IMR-90 (cell line): ENCODE measurements around the gene PARG. TPM values are rescaled to one million over a fixed set of nuclear protein-coding genes. Genes with fewer than 3 reads are reported as not detected.
"Not testable (repeated sequence)": the region's sequence is repeated elsewhere in the genome, so short reads cannot be mapped to it uniquely, and the experiment has no call there.

ENCODE experiments used
- ATAC-seq: fragments of 200-7000 bp; cut with Tn5 transposase; 2 replicates; pipeline ENCODE4 v1.9.1; 2020; ENCODE audit warnings: low read depth, mild to moderate bottlenecking, moderate library complexity
- BruUV-seq: library from RNA; stranded (reverse); fragments of 400-500 nt; replicated peaks from 2 replicates; lab custom pipeline; 2021; lab: Mats Ljungman, UMichigan
- CTCF ChIA-PET: fragments of 300-600 bp; formaldehyde crosslinking; extraction: SDS; loops from one replicate; lab custom pipeline; 2021; ENCODE audit warnings: antibody characterized with exemption; lab: Yijun Ruan, JAX
- POLR2A ChIA-PET: fragments of 300-600 bp; sonication (Branson Sonifier 250); formaldehyde crosslinking; loops from one replicate; lab custom pipeline; 2022; ENCODE audit warnings: antibody characterized with exemption; ENCODE audit not compliant: unreplicated experiment; lab: Charles Lee
- DNase-seq: peaks from one replicate; pipeline ENCODE4 v3.0.0; 2013
- H2AFZ ChIP-seq: replicated peaks from 2 replicates; pipeline ENCODE3; 2013; ENCODE audit warnings: low read length, mild to moderate bottlenecking; ENCODE audit not compliant: poor library complexity
- H2AK5ac ChIP-seq: 2 replicates; pipeline ENCODE4 v1.6.1; 2013; ENCODE audit warnings: low read depth, low read length, inconsistent platforms
- H2AK9ac ChIP-seq: replicated peaks from 2 replicates; pipeline ENCODE3; 2013; ENCODE audit warnings: mild to moderate bottlenecking, low read depth, low read length, moderate library complexity; ENCODE audit not compliant: poor library complexity
- H2BK120ac ChIP-seq: 2 replicates; pipeline ENCODE4 v1.6.1; 2013; ENCODE audit warnings: low read depth, low read length, inconsistent platforms
- H2BK15ac ChIP-seq: 3 replicates; pipeline ENCODE4 v1.6.1; 2013; ENCODE audit warnings: low read depth, low read length, inconsistent platforms
- H2BK20ac ChIP-seq: 2 replicates; pipeline ENCODE4 v1.6.1; 2013; ENCODE audit warnings: low read depth, mild to moderate bottlenecking, inconsistent platforms, low read length, moderate library complexity
- H2BK5ac ChIP-seq: 2 replicates; pipeline ENCODE4 v1.6.1; 2013; ENCODE audit warnings: mild to moderate bottlenecking, low read depth, low read length, inconsistent platforms; ENCODE audit not compliant: poor library complexity, severe bottlenecking
- H3K14ac ChIP-seq: replicated peaks from 2 replicates; pipeline ENCODE4 v1.6.1; 2013; ENCODE audit warnings: low read depth, low read length, inconsistent platforms
- H3K18ac ChIP-seq: 2 replicates; pipeline ENCODE4 v1.6.1; 2013; ENCODE audit warnings: low read depth, low read length, control low read depth
- H3K23ac ChIP-seq: 2 replicates; pipeline ENCODE4 v1.6.1; 2013; ENCODE audit warnings: low read depth, low read length, inconsistent platforms
- H3K27ac ChIP-seq: 2 replicates; pipeline ENCODE4 v1.5.1; 2013; ENCODE audit warnings: mild to moderate bottlenecking, control low read depth, low read length; ENCODE audit not compliant: insufficient read depth
- H3K27me3 ChIP-seq: 2 replicates; pipeline ENCODE4 v1.6.1; 2013; ENCODE audit warnings: low read length; ENCODE audit not compliant: control insufficient read depth, insufficient read depth
- H3K36me3 ChIP-seq: 2 replicates; pipeline ENCODE4 v1.6.1; 2013; ENCODE audit warnings: low read length, mixed read lengths; ENCODE audit not compliant: control insufficient read depth, insufficient read depth
- H3K4ac ChIP-seq: 2 replicates; pipeline ENCODE4 v1.6.1; 2013; ENCODE audit warnings: low read depth, low read length, inconsistent platforms
- H3K4me1 ChIP-seq: 2 replicates; pipeline ENCODE4 v1.6.1; 2013; ENCODE audit warnings: low read length, mixed read lengths; ENCODE audit not compliant: control insufficient read depth, insufficient read depth
- H3K4me2 ChIP-seq: 2 replicates; pipeline ENCODE4 v1.6.1; 2013; ENCODE audit warnings: low read depth, mild to moderate bottlenecking, control low read depth, low read length, moderate library complexity
- H3K4me3 ChIP-seq: 2 replicates; pipeline ENCODE4 v1.5.1; 2013; ENCODE audit warnings: low read depth, mild to moderate bottlenecking, control low read depth, low read length, moderate library complexity; ENCODE audit not compliant: insufficient read depth
- H3K56ac ChIP-seq: 2 replicates; pipeline ENCODE4 v1.6.1; 2013; ENCODE audit warnings: low read length, inconsistent platforms; ENCODE audit not compliant: insufficient read depth; ENCODE audit errors: extremely low read depth
- H3K79me1 ChIP-seq, 2 experiments: 2 replicates each; pipeline ENCODE4 v1.6.1; 2013; ENCODE audit warnings: low read length in 2 of 2, inconsistent platforms in 1 of 2, low read depth in 1 of 2
- H3K9ac ChIP-seq: 2 replicates; pipeline ENCODE4 v1.6.1; 2013; ENCODE audit warnings: low read depth, low read length, control low read depth
- H3K9me1 ChIP-seq: 2 replicates; pipeline ENCODE4 v1.6.1; 2013; ENCODE audit warnings: low read length, inconsistent platforms; ENCODE audit not compliant: insufficient read depth
- H3K9me3 ChIP-seq: 2 replicates; pipeline ENCODE4 v1.6.1; 2013; ENCODE audit warnings: low read length; ENCODE audit not compliant: control insufficient read depth, insufficient read depth
- H4K20me1 ChIP-seq: 2 replicates; pipeline ENCODE4 v1.6.1; 2013; ENCODE audit warnings: low read length, inconsistent platforms; ENCODE audit not compliant: insufficient read depth
- H4K5ac ChIP-seq: 2 replicates; pipeline ENCODE4 v1.6.1; 2013; ENCODE audit warnings: mild to moderate bottlenecking, low read depth, low read length, control low read depth
- H4K8ac ChIP-seq, 2 experiments: 2 replicates each; pipeline ENCODE4 v1.6.1; 2013; ENCODE audit warnings: low read depth in 2 of 2, low read length in 2 of 2, control low read depth in 1 of 2, inconsistent platforms in 1 of 2
- H4K91ac ChIP-seq: 2 replicates; pipeline ENCODE4 v1.6.1; 2013; ENCODE audit warnings: low read depth, low read length, inconsistent platforms; ENCODE audit not compliant: insufficient read depth
- WGBS, 2 experiments: methylation state at CpG; one replicate each; pipeline versions ENCODE4 v1.1.5 to v1.1.7; 2013; ENCODE audit warnings: missing lambda C conversion rate in 2 of 2; ENCODE audit not compliant: insufficient read length in 1 of 2; ENCODE audit errors: extremely low coverage in 2 of 2; 5-methylcytosine and 5-hydroxymethylcytosine counted together
- dilution Hi-C: fragments of 300-500 bp; cut with HindIII; formaldehyde crosslinking; loops from one replicate; pipeline ENCODE4 v1.14.3; 2018; ENCODE audit warnings: low sequenced_read_pairs; ENCODE audit not compliant: unreplicated experiment
- in situ Hi-C: fragments of 300-500 bp; cut with MboI; formaldehyde crosslinking; loops from 3 replicates; pipeline ENCODE4 v1.14.3; 2019; ENCODE audit warnings: low sequenced_read_pairs, inconsistent platforms, mixed read lengths
- intact Hi-C: fragments of 100-400 bp; cut with micrococcal nuclease; formaldehyde crosslinking; loops from 2 replicates; pipeline ENCODE4 v1.10.0; 2022
- polyA plus RNA-seq, 3 experiments: library from polyadenylated mRNA; depleted of rRNA; stranded (reverse); fragments of >200 nt; gene quantifications; 2 replicates each; pipeline ENCODE4 v1.2.3, GENCODE V29; 2012; ENCODE audit warnings: low replicate concordance in 1 of 3
- total RNA-seq: library from RNA; depleted of rRNA; stranded (reverse); fragments of >200 nt; gene quantifications from 2 replicates; pipeline ENCODE4 v1.2.3, GENCODE V29; 2012

The PARG gene
- total and polyA plus RNA-seq, 2 of the 4 experiments (the other 2 are of a cell fraction) = 8.6 to 24.4 TPM

GRCh38 chr10:49916451-49916850 is 25.4 kb downstream of the PARG start:
- H3K27me3 ChIP-seq, H3K23ac ChIP-seq, POLR2A ChIA-PET, H3K4me1 ChIP-seq, H2AK5ac ChIP-seq, H4K5ac ChIP-seq, H2AK9ac ChIP-seq, H3K36me3 ChIP-seq, H2BK20ac ChIP-seq, CTCF ChIA-PET, H3K9ac ChIP-seq, H3K79me1 ChIP-seq, H4K8ac ChIP-seq, H3K27ac ChIP-seq, H3K9me1 ChIP-seq, dilution Hi-C loops, BruUV-seq, H3K14ac ChIP-seq, H2BK15ac ChIP-seq, H3K4ac ChIP-seq, H2AFZ ChIP-seq, H3K18ac ChIP-seq, H3K56ac ChIP-seq, H3K9me3 ChIP-seq, H2BK5ac ChIP-seq, H3K4me2 ChIP-seq, H4K20me1 ChIP-seq, DNase-seq, H3K4me3 ChIP-seq, ATAC-seq, H4K91ac ChIP-seq, intact Hi-C loops, H2BK120ac ChIP-seq: not testable (repeated sequence)
- in situ Hi-C loops = loop anchor here (10.0 kb wide), 1 partner anchor 322 kb away; no protein-coding TSS in a partner anchor

DNA sequence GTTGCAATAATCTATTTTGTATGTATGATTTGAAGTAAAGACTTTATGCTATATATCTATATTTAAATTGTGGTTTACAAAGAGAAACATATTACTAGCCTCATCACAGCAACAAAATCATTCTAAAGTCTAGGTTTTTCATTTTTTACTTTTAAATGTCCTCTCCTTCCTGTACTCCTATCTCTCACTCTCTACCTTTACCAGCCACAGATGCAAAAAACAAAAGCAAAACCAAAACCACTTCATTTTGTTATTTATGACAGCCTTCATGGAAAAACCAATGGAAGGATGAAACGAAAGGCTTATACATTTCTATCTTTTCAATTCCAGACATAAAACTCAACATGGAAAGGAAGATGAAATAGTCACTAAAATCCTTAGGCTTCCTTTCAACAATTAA is 31.5 kb downstream of the PARG start:
- POLR2A ChIA-PET, H3K27ac ChIP-seq, H2AK5ac ChIP-seq, H2BK20ac ChIP-seq, H3K14ac ChIP-seq, H3K23ac ChIP-seq, DNase-seq, H2AFZ ChIP-seq, ATAC-seq, H3K4me2 ChIP-seq, H3K4me3 ChIP-seq, H3K9me3 ChIP-seq, H2BK15ac ChIP-seq, H4K20me1 ChIP-seq, intact Hi-C loops, H4K8ac ChIP-seq, H3K9me1 ChIP-seq, BruUV-seq, H3K18ac ChIP-seq, H2BK5ac ChIP-seq, H2BK120ac ChIP-seq, H3K9ac ChIP-seq, H4K5ac ChIP-seq, H3K36me3 ChIP-seq, H3K4ac ChIP-seq, H4K91ac ChIP-seq, H2AK9ac ChIP-seq, H3K56ac ChIP-seq, CTCF ChIA-PET, dilution Hi-C loops, H3K4me1 ChIP-seq, H3K27me3 ChIP-seq, H3K79me1 ChIP-seq: not testable (repeated sequence)
- in situ Hi-C loops = loop anchor here (10.0 kb wide), 1 partner anchor 315 kb away; no protein-coding TSS in a partner anchor
- WGBS, 2 experiments = no CpG with 5 or more reads among the region's 1 CpG
